H1 (cell line): Measurements from ENCODE around the gene PTPRD. TPM values are rescaled to one million over a fixed set of nuclear protein-coding genes. Genes with fewer than 3 reads are reported as not detected.

Experiments used
- CTCF ChIA-PET: fragments of 300-600 bp; sonication (Branson Sonifier 250); formaldehyde crosslinking; loops from one replicate; lab custom pipeline; 2021; ENCODE audit not compliant: partially characterized antibody; lab: Charles Lee
- POLR2A ChIA-PET: fragments of 300-600 bp; sonication (Branson Sonifier 250); formaldehyde crosslinking; loops from one replicate; lab custom pipeline; 2021; ENCODE audit warnings: inconsistent platforms; ENCODE audit not compliant: partially characterized antibody; lab: Charles Lee
- DNase-seq, 2 experiments: peaks; one replicate each; pipeline versions ENCODE4 v3.0.0 to v3.0.0-alpha.2; 2010 to 2022; ENCODE audit warnings: low spot score in 2 of 2, low read depth in 1 of 2, mixed read lengths in 1 of 2
- FAIRE-seq: peaks from 2 replicates; lab custom pipeline; 2011; peaks lifted over from hg19 to GRCh38; lab: Jason Lieb, UNC
- H2AFZ ChIP-seq: 2 replicates; pipeline ENCODE4 v1.8.1; 2012; ENCODE audit warnings: low read length, inconsistent platforms
- H2AK5ac ChIP-seq: 2 replicates; pipeline ENCODE4 v1.6.1; 2013; ENCODE audit warnings: low read depth, low read length
- H2BK120ac ChIP-seq: replicated peaks from 2 replicates; pipeline ENCODE3; 2013; ENCODE audit warnings: low read depth, low read length, inconsistent platforms
- H2BK12ac ChIP-seq: 2 replicates; pipeline ENCODE4 v1.6.1; 2013; ENCODE audit warnings: low read depth, low read length
- H2BK15ac ChIP-seq: 2 replicates; pipeline ENCODE4 v1.6.1; 2013; ENCODE audit warnings: low read length
- H2BK20ac ChIP-seq: 2 replicates; pipeline ENCODE4 v1.6.1; 2013; ENCODE audit warnings: low read length
- H2BK5ac ChIP-seq: 2 replicates; pipeline ENCODE4 v1.6.1; 2013; ENCODE audit warnings: low read depth, low read length
- H3K14ac ChIP-seq: 2 replicates; pipeline ENCODE4 v1.6.1; 2013; ENCODE audit warnings: inconsistent platforms; ENCODE audit not compliant: insufficient read length
- H3K18ac ChIP-seq: 2 replicates; pipeline ENCODE4 v1.6.1; 2013; ENCODE audit warnings: low read length; ENCODE audit errors: extremely low read depth
- H3K23ac ChIP-seq: 2 replicates; pipeline ENCODE4 v1.6.1; 2013; ENCODE audit warnings: inconsistent platforms; ENCODE audit not compliant: insufficient read length
- H3K23me2 ChIP-seq: 2 replicates; pipeline ENCODE4 v1.6.1; 2013; ENCODE audit warnings: low read depth, low read length
- H3K27ac ChIP-seq: 2 replicates; pipeline ENCODE4 v1.6.1; 2011; ENCODE audit warnings: low read depth, low read length, inconsistent platforms
- H3K27me3 ChIP-seq, 4 experiments: replicated peaks in 1 of 4; 1 replicate in 1 of 4; 2 replicates in 3 of 4; pipeline versions ENCODE4 v1.6.1 to v1.8.1; 2011 to 2013; ENCODE audit warnings: low read length in 3 of 4, mild to moderate bottlenecking in 3 of 4, inconsistent platforms in 2 of 4, mixed read lengths in 2 of 4, moderate library complexity in 1 of 4; ENCODE audit not compliant: control insufficient read depth in 3 of 4, insufficient read depth in 3 of 4; ENCODE audit errors: extremely low read depth in 1 of 4
- H3K36me3 ChIP-seq, 4 experiments: 2 replicates each; pipeline versions ENCODE4 v1.6.1 to v1.8.1; 2011 to 2013; ENCODE audit warnings: mild to moderate bottlenecking in 4 of 4, low read length in 3 of 4, moderate library complexity in 2 of 4, control low read depth in 1 of 4, inconsistent platforms in 1 of 4; ENCODE audit not compliant: insufficient read depth in 4 of 4, control insufficient read depth in 2 of 4
- H3K4ac ChIP-seq: replicated peaks from 2 replicates; pipeline ENCODE3; 2013; ENCODE audit warnings: low read length, low read depth, mixed read lengths, inconsistent platforms; ENCODE audit not compliant: insufficient read length
- H3K4me1 ChIP-seq, 4 experiments: replicated peaks in 1 of 4; 1 replicate in 1 of 4; 2 replicates in 3 of 4; pipeline versions ENCODE4 v1.6.1 to v1.8.1; 2011 to 2013; ENCODE audit warnings: low read length in 3 of 4, inconsistent platforms in 2 of 4, mixed read lengths in 1 of 4; ENCODE audit not compliant: insufficient read depth in 4 of 4, control insufficient read depth in 3 of 4
- H3K4me2 ChIP-seq, 2 experiments: 2 replicates each; pipeline versions ENCODE4 v1.6.1 to v1.8.1; 2011 to 2013; ENCODE audit warnings: low read depth in 2 of 2, low read length in 2 of 2, control low read depth in 1 of 2, inconsistent platforms in 1 of 2, mild to moderate bottlenecking in 1 of 2; ENCODE audit not compliant: insufficient read depth in 1 of 2
- H3K4me3 ChIP-seq, 4 experiments: fragments of 200-600, 300-600 bp in 1 of 4; sonication (generic), shearing (Covaris generic), sonication (Bioruptor Twin) in 1 of 4; 2 replicates each; pipeline versions ENCODE4 v1.5.1 to v1.8.1; 2011 to 2016; ENCODE audit warnings: low read length in 4 of 4, low read depth in 3 of 4, control low read depth in 2 of 4, inconsistent platforms in 2 of 4, mild to moderate bottlenecking in 2 of 4, mixed read lengths in 1 of 4, moderate library complexity in 1 of 4; ENCODE audit not compliant: insufficient read depth in 2 of 4; ENCODE audit errors: extremely low read depth in 1 of 4
- H3K56ac ChIP-seq: replicated peaks from 2 replicates; pipeline ENCODE3; 2013; ENCODE audit warnings: low read depth, mild to moderate bottlenecking, mixed read lengths, low read length, inconsistent platforms; ENCODE audit not compliant: insufficient read length
- H3K79me1 ChIP-seq: 2 replicates; pipeline ENCODE4 v1.6.1; 2013; ENCODE audit warnings: low read depth, low read length, control low read depth
- H3K79me2 ChIP-seq, 2 experiments: 2 replicates each; pipeline versions ENCODE4 v1.6.1 to v1.8.1; 2012 to 2013; ENCODE audit warnings: low read length in 2 of 2, mild to moderate bottlenecking in 2 of 2, inconsistent platforms in 1 of 2; ENCODE audit not compliant: insufficient read depth in 2 of 2, control insufficient read depth in 1 of 2
- H3K9ac ChIP-seq, 4 experiments: replicated peaks in 1 of 4; 1 replicate in 1 of 4; 2 replicates in 3 of 4; pipeline versions ENCODE4 v1.6.1 to v1.8.1; 2011 to 2013; ENCODE audit warnings: low read depth in 3 of 4, low read length in 3 of 4, control low read depth in 2 of 4, mild to moderate bottlenecking in 2 of 4, moderate library complexity in 2 of 4, inconsistent platforms in 1 of 4; ENCODE audit errors: extremely low read depth in 1 of 4
- H3K9me3 ChIP-seq, 2 experiments: 2 replicates each; pipeline versions ENCODE4 v1.6.1 to v1.8.1; 2012 to 2013; ENCODE audit warnings: mild to moderate bottlenecking in 2 of 2, moderate library complexity in 2 of 2, control low read depth in 1 of 2, inconsistent platforms in 1 of 2, low read depth in 1 of 2, low read length in 1 of 2, mixed read lengths in 1 of 2; ENCODE audit not compliant: insufficient read depth in 2 of 2
- H4K20me1 ChIP-seq, 2 experiments: replicated peaks in 1 of 2; 2 replicates each; pipeline versions ENCODE3 to v1.8.1; 2011 to 2013; ENCODE audit warnings: inconsistent platforms in 2 of 2, low read length in 2 of 2, mild to moderate bottlenecking in 1 of 2; ENCODE audit not compliant: insufficient read depth in 2 of 2, control insufficient read depth in 1 of 2
- H4K5ac ChIP-seq: 2 replicates; pipeline ENCODE4 v1.6.1; 2013; ENCODE audit warnings: low read length, low read depth, mixed read lengths, inconsistent platforms; ENCODE audit not compliant: insufficient read length
- H4K8ac ChIP-seq: 2 replicates; pipeline ENCODE4 v1.8.0; 2013; ENCODE audit warnings: mild to moderate bottlenecking, moderate library complexity, low read length, inconsistent platforms; ENCODE audit not compliant: insufficient read depth; ENCODE audit errors: extremely low read depth
- H4K91ac ChIP-seq: replicated peaks from 2 replicates; pipeline ENCODE3; 2013; ENCODE audit warnings: low read length, mixed read lengths, inconsistent platforms; ENCODE audit not compliant: insufficient read length
- RAD21 ChIP-seq, 2 experiments: IDR thresholded peaks in 1 of 2; conservative IDR thresholded peaks in 1 of 2; 2 replicates each; pipeline ENCODE4 v1.6.1; 2011; ENCODE audit warnings: low read depth in 2 of 2, low read length in 2 of 2, improper control_type of control experiment in 1 of 2, inconsistent platforms in 1 of 2, mild to moderate bottlenecking in 1 of 2, moderate library complexity in 1 of 2
- RXRA ChIP-seq: IDR thresholded peaks from 2 replicates; pipeline ENCODE4 v1.6.1; 2011; ENCODE audit warnings: low read depth, mild to moderate bottlenecking, low read length, moderate library complexity; ENCODE audit not compliant: insufficient read depth
- WGBS, 2 experiments: shearing (Covaris generic) in 1 of 2; methylation state at CpG; one replicate each; pipeline versions ENCODE4 v1.1.6 to v1.1.7; 2013 to 2015; ENCODE audit warnings: low lambda C conversion rate in 2 of 2, mixed read lengths in 2 of 2, inconsistent platforms in 1 of 2, low coverage in 1 of 2, missing lambda C conversion rate in 1 of 2; ENCODE audit not compliant: insufficient replicate concordance in 2 of 2, insufficient coverage in 1 of 2, insufficient read length in 1 of 2; ENCODE audit errors: extremely low coverage in 1 of 2, missing lambda C conversion rate in 1 of 2; 5-methylcytosine and 5-hydroxymethylcytosine counted together
- polyA plus RNA-seq, 7 experiments: library from polyadenylated mRNA; depleted of rRNA in 3 of 7; stranded (reverse) in 5 of 7; unstranded in 2 of 7; fragments of >200 nt in 5 of 7; fragments of 200-250 nt in 2 of 7; gene quantifications; 1 replicate in 5 of 7; 2 replicates in 1 of 7; 4 replicates in 1 of 7; pipeline versions ENCODE4 v1.2.1 to v1.2.3, GENCODE V29; 2011 to 2013; ENCODE audit warnings: missing spikeins in 2 of 7, mixed read lengths in 2 of 7
- total RNA-seq: library from RNA; stranded (reverse); fragmentation: NEBNext Ultra II Directional; extraction: Animal tissue kit (Norgen Biotek cat#: 25700); gene quantifications from 2 replicates; pipeline ENCODE4 v1.2.1, GENCODE V29; 2021
- TF ChIP-seq, protein P1 (sequence below): IDR thresholded peaks from 2 replicates; pipeline ENCODE4 v1.6.1; 2011; ENCODE audit warnings: low read depth, mild to moderate bottlenecking, low read length; ENCODE audit not compliant: insufficient read depth
- TF ChIP-seq, protein P2 (sequence below), 3 experiments: IDR thresholded peaks; 1 replicate in 2 of 3; 2 replicates in 1 of 3; pipeline versions ENCODE4 v1.5.1 to v1.6.1; 2011; ENCODE audit warnings: low read length in 3 of 3, mild to moderate bottlenecking in 3 of 3, inconsistent platforms in 2 of 3, low read depth in 1 of 3, moderate library complexity in 1 of 3; ENCODE audit not compliant: insufficient read depth in 1 of 3; ENCODE audit errors: control extremely low read depth in 1 of 3

The PTPRD gene
- total and polyA plus RNA-seq, 2 of the 8 experiments (the other 6 are each of a cell fraction or from before 2014, with no cell fraction given) = 17.2 to 77.0 TPM

DNA sequence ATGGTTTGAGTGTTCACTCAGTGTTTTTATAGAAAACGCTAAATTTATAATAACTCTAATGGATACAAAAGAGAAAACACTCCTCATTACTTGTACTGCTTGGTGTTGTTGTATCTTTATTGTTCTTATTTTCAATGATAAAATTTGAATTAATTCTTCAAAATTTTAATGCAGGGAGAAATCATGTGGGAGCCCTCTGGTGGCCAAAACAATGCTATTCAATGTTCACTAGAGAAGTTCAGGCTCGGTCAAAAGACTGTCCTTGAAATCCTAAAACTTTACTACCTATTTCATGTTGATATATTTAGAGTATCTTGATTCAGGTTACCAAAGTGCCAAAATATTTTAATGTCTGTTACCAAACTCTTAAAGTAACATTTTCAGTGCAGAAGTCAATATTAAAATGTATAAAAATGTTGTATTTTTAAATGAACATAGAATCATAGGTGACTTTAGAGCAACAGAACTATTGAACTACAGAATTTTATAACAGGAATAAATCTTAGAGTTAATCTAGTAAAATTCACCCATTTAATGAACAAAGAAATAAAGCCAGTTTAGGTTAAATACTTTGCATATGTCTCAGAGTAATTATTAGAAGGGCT lies 1259.8 kb downstream of the PTPRD start:
- Histone ChIP-seq H4K5ac (no peak overlapping the region), H4K91ac (no peak overlapping the region), H3K4me2 (no peak overlapping the region), H3K4ac (no peak overlapping the region), H3K79me2 (no peaks in the 10 kb centered on the region), H3K4me3 (no peak overlapping the region), H3K23me2 (no peaks in the 10 kb centered on the region), H2BK120ac (no peak overlapping the region), H4K20me1 (no peaks in the 10 kb centered on the region), H3K27me3 (no peaks in the 10 kb centered on the region), H3K36me3 (no peaks in the 10 kb centered on the region), H3K23ac (no peak overlapping the region), H2BK15ac (no peak overlapping the region), H3K27ac (no peak overlapping the region), H2AFZ (no peak overlapping the region), H4K8ac (no peak overlapping the region), H2AK5ac (no peak overlapping the region), H3K18ac (no peak overlapping the region), H2BK20ac (no peak overlapping the region), H3K56ac (no peak overlapping the region), H3K79me1 (no peaks in the 10 kb centered on the region), H3K4me1 (no peaks in the 10 kb centered on the region), H3K9me3 (no peaks in the 10 kb centered on the region), H3K14ac (no peak overlapping the region), H2BK5ac (no peak overlapping the region), H2BK12ac (no peak overlapping the region), H3K9ac (no peak overlapping the region)
- POLR2A ChIA-PET = no interaction called here
- CTCF ChIA-PET = interaction anchor here (0.5 to 1.9 kb wide), 12 partner anchors 9 to 438 kb away, joined by 3 to 7 read pairs (median 3); no protein-coding TSS in a partner anchor
- TF ChIP-seq RAD21 (IDR thresholded peaks at IDR 0.05 in 1 of 2, conservative IDR thresholded peaks at IDR 0.05 in 1 of 2; ENCODE audit: low read depth in 2 of 2, low read length in 2 of 2) = peak; percentile 41 to 45
- TF ChIP-seq RXRA = no peak
- TF ChIP-seq, protein P1, sequence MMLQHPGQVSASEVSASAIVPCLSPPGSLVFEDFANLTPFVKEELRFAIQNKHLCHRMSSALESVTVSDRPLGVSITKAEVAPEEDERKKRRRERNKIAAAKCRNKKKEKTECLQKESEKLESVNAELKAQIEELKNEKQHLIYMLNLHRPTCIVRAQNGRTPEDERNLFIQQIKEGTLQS = no peak
- TF ChIP-seq, protein P2, sequence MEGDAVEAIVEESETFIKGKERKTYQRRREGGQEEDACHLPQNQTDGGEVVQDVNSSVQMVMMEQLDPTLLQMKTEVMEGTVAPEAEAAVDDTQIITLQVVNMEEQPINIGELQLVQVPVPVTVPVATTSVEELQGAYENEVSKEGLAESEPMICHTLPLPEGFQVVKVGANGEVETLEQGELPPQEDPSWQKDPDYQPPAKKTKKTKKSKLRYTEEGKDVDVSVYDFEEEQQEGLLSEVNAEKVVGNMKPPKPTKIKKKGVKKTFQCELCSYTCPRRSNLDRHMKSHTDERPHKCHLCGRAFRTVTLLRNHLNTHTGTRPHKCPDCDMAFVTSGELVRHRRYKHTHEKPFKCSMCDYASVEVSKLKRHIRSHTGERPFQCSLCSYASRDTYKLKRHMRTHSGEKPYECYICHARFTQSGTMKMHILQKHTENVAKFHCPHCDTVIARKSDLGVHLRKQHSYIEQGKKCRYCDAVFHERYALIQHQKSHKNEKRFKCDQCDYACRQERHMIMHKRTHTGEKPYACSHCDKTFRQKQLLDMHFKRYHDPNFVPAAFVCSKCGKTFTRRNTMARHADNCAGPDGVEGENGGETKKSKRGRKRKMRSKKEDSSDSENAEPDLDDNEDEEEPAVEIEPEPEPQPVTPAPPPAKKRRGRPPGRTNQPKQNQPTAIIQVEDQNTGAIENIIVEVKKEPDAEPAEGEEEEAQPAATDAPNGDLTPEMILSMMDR (IDR thresholded peaks at IDR 0.05; ENCODE audit: control extremely low read depth in 1 of 3, insufficient read depth in 1 of 3, low read depth in 1 of 3, low read length in 3 of 3) = peak in 2 of 3 experiments; percentile 24 to 51; a peak in 2 of 4 replicates
- 56% methylated on average over 2 of the region's 2 CpGs; no CpG with 5 or more reads in 1 of the 2 experiments for WGBS, 2 experiments
- DNase-seq (no peak), FAIRE-seq (no peak)
